K562 (cell line): ENCODE results near the gene TTC9B. TPM values are rescaled to one million over a fixed set of nuclear protein-coding genes. Genes with fewer than 3 reads are reported as not detected.

Experiments used
- C11orf30 ChIP-seq: fragments of 450-650 bp; IDR thresholded peaks from 2 replicates; pipeline ENCODE4 v1.6.1; 2016; ENCODE audit warnings: low read depth, mild to moderate bottlenecking
- EGR1 ChIP-seq: fragments of 450-650 bp; conservative IDR thresholded peaks from 2 replicates; pipeline ENCODE4 v1.6.1; 2017; ENCODE audit warnings: mild to moderate bottlenecking
- EHMT2 ChIP-seq: fragments of 450-650 bp; IDR thresholded peaks from 2 replicates; pipeline ENCODE4 v1.6.1; 2018; ENCODE audit warnings: antibody characterized with exemption
- FOS ChIP-seq: IDR thresholded peaks from 3 replicates; pipeline ENCODE4 v1.6.1; 2011; ENCODE audit not compliant: insufficient read length; ENCODE audit errors: extremely low read depth
- FOXK2 ChIP-seq, 2 experiments: fragments of 450-650 bp; IDR thresholded peaks in 1 of 2; conservative IDR thresholded peaks in 1 of 2; 2 replicates each; pipeline ENCODE4 v1.6.1; 2016; ENCODE audit warnings: low read depth in 2 of 2, mild to moderate bottlenecking in 1 of 2
- JUN ChIP-seq, 2 experiments: sonication (generic) in 1 of 2; formaldehyde crosslinking in 1 of 2; IDR thresholded peaks; 2 replicates each; pipeline versions ENCODE4 v1.6.1 to v1.8.0; 2012 to 2022; ENCODE audit warnings: borderline replicate concordance in 2 of 2, mild to moderate bottlenecking in 2 of 2, improper control_type of control experiment in 1 of 2, low read depth in 1 of 2, low read length in 1 of 2, missing genetic modification reagents in 1 of 2
- L3MBTL2 ChIP-seq: fragments of 450-650 bp; IDR thresholded peaks from 2 replicates; pipeline ENCODE4 v1.6.1; 2016; ENCODE audit warnings: mild to moderate bottlenecking, moderate library complexity
- MAFG ChIP-seq: fragments of 450-650 bp; conservative IDR thresholded peaks from 2 replicates; pipeline ENCODE4 v1.6.1; 2016; ENCODE audit warnings: missing genetic modification characterization, missing compliant biosample characterization
- MEF2A ChIP-seq: IDR thresholded peaks from 2 replicates; pipeline ENCODE4 v1.6.1; 2011; ENCODE audit warnings: low read depth, mild to moderate bottlenecking, low read length, moderate library complexity; ENCODE audit not compliant: control insufficient read depth
- MIER1 ChIP-seq: fragments of 450-650 bp; IDR thresholded peaks from 2 replicates; pipeline ENCODE4 v1.6.1; 2016; ENCODE audit warnings: antibody characterized with exemption, mild to moderate bottlenecking, low read depth
- NELFE ChIP-seq: IDR thresholded peaks from 2 replicates; pipeline ENCODE4 v1.6.1; 2011; ENCODE audit warnings: mild to moderate bottlenecking; ENCODE audit not compliant: insufficient read depth, insufficient read length
- POLR2H ChIP-seq: IDR thresholded peaks from 2 replicates; pipeline ENCODE4 v1.6.1; 2016; ENCODE audit warnings: missing genetic modification characterization, low read depth, mild to moderate bottlenecking, control low read depth, missing compliant biosample characterization, moderate library complexity
- SIRT6 ChIP-seq: IDR thresholded peaks from one replicate; pipeline ENCODE4 v1.6.1; 2012; ENCODE audit warnings: low read depth, mild to moderate bottlenecking, control low read depth, inconsistent platforms, low read length, moderate library complexity
- SMARCA4 ChIP-seq: fragments of 450-650 bp; IDR thresholded peaks from 2 replicates; pipeline ENCODE4 v1.6.1; 2016
- SNIP1 ChIP-seq: fragments of 450-650 bp; IDR thresholded peaks from 2 replicates; pipeline ENCODE4 v1.7.1; 2017; ENCODE audit warnings: low read depth, mild to moderate bottlenecking
- SRSF3 ChIP-seq: fragments of 200-400 bp; formaldehyde crosslinking; IDR thresholded peaks from 2 replicates; pipeline ENCODE4 v1.6.1; 2016; ENCODE audit warnings: mild to moderate bottlenecking, low read length, moderate library complexity; ENCODE audit not compliant: insufficient read depth
- SUPT5H ChIP-seq: fragments of 450-650 bp; IDR thresholded peaks from 2 replicates; pipeline ENCODE4 v1.6.1; 2016
- TEAD4 ChIP-seq, 2 experiments: sonication (generic) in 1 of 2; formaldehyde crosslinking in 1 of 2; IDR thresholded peaks; 2 replicates each; pipeline versions ENCODE4 v1.6.1 to v1.8.0; 2012 to 2022; ENCODE audit warnings: borderline replicate concordance in 1 of 2, inconsistent platforms in 1 of 2, low read length in 1 of 2, mild to moderate bottlenecking in 1 of 2, missing genetic modification reagents in 1 of 2
- YY1 ChIP-seq, 3 experiments: IDR thresholded peaks; 2 replicates each; pipeline ENCODE4 v1.6.1; 2011; ENCODE audit warnings: low read length in 2 of 3, mild to moderate bottlenecking in 2 of 3, moderate library complexity in 2 of 3, borderline replicate concordance in 1 of 3, control low read depth in 1 of 3, low read depth in 1 of 3; ENCODE audit not compliant: insufficient read depth in 3 of 3, insufficient replicate concordance in 2 of 3, control insufficient read depth in 1 of 3, insufficient read length in 1 of 3; ENCODE audit errors: extremely low read depth in 1 of 3
- ZNF24 ChIP-seq: fragments of 450-650 bp; IDR thresholded peaks from 2 replicates; pipeline ENCODE4 v1.6.1; 2016
- ZNF316 ChIP-seq: fragments of 450-650 bp; IDR thresholded peaks from 2 replicates; pipeline ENCODE4 v1.6.1; 2016
- ZNF354B ChIP-seq: fragments of 250-450 bp; sonication (Bioruptor Pico); IDR thresholded peaks from 2 replicates; pipeline ENCODE4 v1.4.0; 2020
- ZNF561 ChIP-seq: fragments of 450-650 bp; formaldehyde crosslinking; conservative IDR thresholded peaks from 2 replicates; pipeline ENCODE4 v1.4.0; 2020; ENCODE audit warnings: mild to moderate bottlenecking, moderate library complexity
- polyA plus RNA-seq, 8 experiments: library from polyadenylated mRNA; depleted of rRNA in 4 of 8; stranded (reverse) in 5 of 8; unstranded in 3 of 8; fragments of >200 nt; fragmentation: Nextera tagmentation in 2 of 8; fragmentation: Illumina TruSeq in 1 of 8; extraction: Ambion mirVana in 2 of 8; extraction: Trizol in 1 of 8; gene quantifications; 2 replicates each; pipeline versions ENCODE4 v1.2.1 to v1.2.3, GENCODE V29; 2011 to 2014; ENCODE audit warnings: inconsistent platforms in 1 of 8, missing spikeins in 1 of 8
- total RNA-seq, 7 experiments: library from RNA; depleted of rRNA in 6 of 7; stranded (reverse); fragments of >200 nt in 6 of 7; fragmentation: Illumina TruSeq in 2 of 7; extraction: Trizol in 2 of 7; gene quantifications; 2 replicates each; pipeline versions ENCODE4 v1.2.1 to v1.2.3, GENCODE V29; 2011 to 2021; ENCODE audit warnings: low replicate concordance in 1 of 7
- TF ChIP-seq, protein P1 (sequence below): fragments of 450-650 bp; IDR thresholded peaks from 2 replicates; pipeline ENCODE4 v1.6.1; 2016
- TF ChIP-seq, protein P2 (sequence below): fragments of 450-650 bp; IDR thresholded peaks from one replicate; pipeline ENCODE4 v1.6.1; 2018; ENCODE audit warnings: mild to moderate bottlenecking, moderate library complexity; ENCODE audit not compliant: partially characterized antibody
- TF ChIP-seq, protein P3 (sequence below): fragments of 250-450 bp; sonication (Bioruptor Pico); IDR thresholded peaks from 2 replicates; pipeline ENCODE4 v1.5.1; 2021; ENCODE audit warnings: mild to moderate bottlenecking

The TTC9B gene
- total and polyA plus RNA-seq, 9 of the 15 experiments (the other 6 are each of a cell fraction or from before 2014, with no cell fraction given) = 0.06 to 0.14 TPM; not detected in 7

DNA sequence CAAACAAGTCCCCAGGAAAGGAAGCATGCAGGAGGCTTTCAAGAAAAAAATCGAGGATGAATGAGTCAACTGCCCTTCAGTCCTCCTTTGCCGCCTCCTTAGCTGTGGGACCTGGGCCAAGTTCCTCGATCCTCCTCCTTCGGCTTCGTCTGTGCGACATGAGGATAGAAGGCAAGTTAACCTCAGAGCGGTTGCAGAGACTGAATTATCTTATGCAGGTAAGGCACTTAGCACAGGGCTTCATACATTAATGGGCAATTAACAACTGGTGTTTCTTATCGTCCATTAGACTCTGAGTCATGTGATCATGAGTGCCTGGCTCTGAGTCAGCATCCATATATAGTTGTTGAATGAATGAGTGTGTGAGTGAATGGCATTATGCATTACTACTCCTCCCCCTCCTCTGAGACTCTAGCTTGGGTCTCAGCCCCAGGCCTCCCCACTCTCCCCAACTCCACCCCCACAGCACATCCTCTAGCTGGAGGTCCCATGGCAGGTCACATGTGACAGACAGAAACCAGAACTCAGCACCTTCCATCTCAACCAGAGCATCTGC, 1.6 kb upstream of the TTC9B start (continued):
- TF ChIP-seq, protein P1, sequence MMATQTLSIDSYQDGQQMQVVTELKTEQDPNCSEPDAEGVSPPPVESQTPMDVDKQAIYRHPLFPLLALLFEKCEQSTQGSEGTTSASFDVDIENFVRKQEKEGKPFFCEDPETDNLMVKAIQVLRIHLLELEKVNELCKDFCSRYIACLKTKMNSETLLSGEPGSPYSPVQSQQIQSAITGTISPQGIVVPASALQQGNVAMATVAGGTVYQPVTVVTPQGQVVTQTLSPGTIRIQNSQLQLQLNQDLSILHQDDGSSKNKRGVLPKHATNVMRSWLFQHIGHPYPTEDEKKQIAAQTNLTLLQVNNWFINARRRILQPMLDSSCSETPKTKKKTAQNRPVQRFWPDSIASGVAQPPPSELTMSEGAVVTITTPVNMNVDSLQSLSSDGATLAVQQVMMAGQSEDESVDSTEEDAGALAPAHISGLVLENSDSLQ = no peak; the same call in 1 of the 2 replicates
- TF ChIP-seq ZNF354B (CRISPR knock-in tag) (no peak), SRSF3 (no peak), ZNF561 (CRISPR knock-in tag) (no peak), TEAD4 (IDR thresholded peaks at IDR 0.05; ENCODE audit: low read length) (peak; percentile 19; the same call in 1 of the 2 replicates), TEAD4 (CRISPR knock-in tag; IDR thresholded peaks at IDR 0.05; ENCODE audit: borderline replicate concordance) (no peak), JUN (IDR thresholded peaks at IDR 0.05; ENCODE audit: borderline replicate concordance, low read depth, low read length) (peak; percentile 81), JUN (CRISPR knock-in tag; IDR thresholded peaks at IDR 0.05; ENCODE audit: borderline replicate concordance) (no peak), EHMT2 (peak; percentile 77; the same call in 1 of the 2 replicates), POLR2H (tag) (no peak), YY1 (IDR thresholded peaks at IDR 0.05; ENCODE audit: borderline replicate concordance in 1 of 3, control insufficient read depth in 1 of 3, extremely low read depth in 1 of 3, insufficient read depth in 3 of 3, insufficient read length in 1 of 3, insufficient replicate concordance in 2 of 3, low read depth in 1 of 3, low read length in 2 of 3) (no peak), SNIP1 (no peak), ZNF24 (peak; percentile 94), SUPT5H (no peak), MEF2A (peak; percentile 94), FOS (peak; percentile 16), SMARCA4 (peak; percentile 59; the same call in 1 of the 2 replicates), ZNF316 (peak; percentile 40), EGR1 (0 out of 2 replicates have a peak, but pooled peaks have one; percentile 23), SIRT6 (no peak), NELFE (no peak), C11orf30 (peak; percentile 66; the same call in 1 of the 2 replicates), MAFG (tag) (0 out of 2 replicates have a peak, but pooled peaks have one; percentile 8), L3MBTL2 (peak; percentile 69), FOXK2 (conservative IDR thresholded peaks at IDR 0.05 in 1 of 2, IDR thresholded peaks at IDR 0.05 in 1 of 2; ENCODE audit: low read depth in 2 of 2) (0 out of 4 replicates have a peak, but pooled peaks of 1 of the 2 experiments have one; percentile 42), MIER1 (0 out of 2 replicates have a peak, but pooled peaks have one; percentile 37)
- TF ChIP-seq, protein P2, sequence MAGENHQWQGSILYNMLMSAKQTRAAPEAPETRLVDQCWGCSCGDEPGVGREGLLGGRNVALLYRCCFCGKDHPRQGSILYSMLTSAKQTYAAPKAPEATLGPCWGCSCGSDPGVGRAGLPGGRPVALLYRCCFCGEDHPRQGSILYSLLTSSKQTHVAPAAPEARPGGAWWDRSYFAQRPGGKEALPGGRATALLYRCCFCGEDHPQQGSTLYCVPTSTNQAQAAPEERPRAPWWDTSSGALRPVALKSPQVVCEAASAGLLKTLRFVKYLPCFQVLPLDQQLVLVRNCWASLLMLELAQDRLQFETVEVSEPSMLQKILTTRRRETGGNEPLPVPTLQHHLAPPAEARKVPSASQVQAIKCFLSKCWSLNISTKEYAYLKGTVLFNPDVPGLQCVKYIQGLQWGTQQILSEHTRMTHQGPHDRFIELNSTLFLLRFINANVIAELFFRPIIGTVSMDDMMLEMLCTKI = no peak
- TF ChIP-seq, protein P3, sequence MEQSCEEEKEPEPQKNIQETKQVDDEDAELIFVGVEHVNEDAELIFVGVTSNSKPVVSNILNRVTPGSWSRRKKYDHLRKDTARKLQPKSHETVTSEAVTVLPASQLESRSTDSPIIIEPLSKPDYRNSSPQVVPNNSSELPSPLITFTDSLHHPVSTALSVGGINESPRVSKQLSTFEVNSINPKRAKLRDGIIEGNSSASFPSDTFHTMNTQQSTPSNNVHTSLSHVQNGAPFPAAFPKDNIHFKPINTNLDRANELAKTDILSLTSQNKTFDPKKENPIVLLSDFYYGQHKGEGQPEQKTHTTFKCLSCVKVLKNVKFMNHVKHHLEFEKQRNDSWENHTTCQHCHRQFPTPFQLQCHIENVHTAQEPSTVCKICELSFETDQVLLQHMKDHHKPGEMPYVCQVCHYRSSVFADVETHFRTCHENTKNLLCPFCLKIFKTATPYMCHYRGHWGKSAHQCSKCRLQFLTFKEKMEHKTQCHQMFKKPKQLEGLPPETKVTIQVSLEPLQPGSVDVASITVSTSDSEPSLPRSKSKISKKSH = no peak
